GM23338 (cell line): ENCODE data around the gene PRKAR1B. TPM values are rescaled to one million over a fixed set of nuclear protein-coding genes. Genes with fewer than 3 reads are reported as not detected.

Experiments
- ATAC-seq: fragments of 200-7000 bp; cut with Tn5 transposase; 3 replicates; pipeline ENCODE4 v1.9.1; 2020
- DNase-seq: peaks from one replicate; pipeline ENCODE4 v3.0.0-alpha.2; 2015; ENCODE audit warnings: low spot score
- H2AFZ ChIP-seq: fragments of 200-600 bp; sonication (generic); 2 replicates; pipeline ENCODE4 v1.8.0; 2016; ENCODE audit warnings: antibody characterized with exemption, mild to moderate bottlenecking, moderate library complexity
- H3F3A ChIP-seq: fragments of 200-600 bp; sonication (generic); replicated peaks from 2 replicates; pipeline ENCODE4 v1.8.0; 2017; ENCODE audit warnings: antibody characterized with exemption, mixed run types, low read depth
- H3K27ac ChIP-seq: fragments of 200-600 bp; sonication (generic); 2 replicates; pipeline ENCODE4 v1.6.1; 2016; ENCODE audit warnings: low read depth
- H3K27me3 ChIP-seq: fragments of 200-600 bp; sonication (generic); 2 replicates; pipeline ENCODE4 v1.8.0; 2016; ENCODE audit warnings: mild to moderate bottlenecking, mixed run types, moderate library complexity; ENCODE audit not compliant: insufficient read depth
- H3K36me3 ChIP-seq: fragments of 200-600 bp; sonication (generic); 2 replicates; pipeline ENCODE4 v1.8.0; 2016; ENCODE audit warnings: mild to moderate bottlenecking; ENCODE audit not compliant: insufficient read depth
- H3K4me1 ChIP-seq: fragments of 200-600 bp; sonication (generic); 2 replicates; pipeline ENCODE4 v1.8.0; 2016; ENCODE audit warnings: mild to moderate bottlenecking, moderate library complexity; ENCODE audit not compliant: insufficient read depth
- H3K4me2 ChIP-seq: fragments of 200-600 bp; sonication (generic); 2 replicates; pipeline ENCODE4 v1.7.1; 2017; ENCODE audit warnings: mixed run types
- H3K4me3 ChIP-seq: fragments of 200-600 bp; sonication (generic); 2 replicates; pipeline ENCODE4 v1.6.1; 2016; ENCODE audit warnings: mixed run types
- H3K79me2 ChIP-seq: fragments of 200-600 bp; sonication (generic); replicated peaks from 2 replicates; pipeline ENCODE4 v1.8.0; 2017; ENCODE audit warnings: mild to moderate bottlenecking; ENCODE audit not compliant: insufficient read depth
- H3K9me2 ChIP-seq: fragments of 200-600 bp; sonication (generic); 2 replicates; pipeline ENCODE4 v1.8.0; 2017; ENCODE audit not compliant: insufficient read depth
- H4K20me1 ChIP-seq: fragments of 200-600 bp; sonication (generic); replicated peaks from 2 replicates; pipeline ENCODE4 v1.8.0; 2017; ENCODE audit warnings: mild to moderate bottlenecking; ENCODE audit not compliant: insufficient read depth
- H3K27ac Mint-ChIP-seq: 2 replicates; pipeline ENCODE4 v1.8.0; 2020; ENCODE audit warnings: inconsistent platforms, mild to moderate bottlenecking, moderate library complexity, mixed read lengths
- H3K27me3 Mint-ChIP-seq: 3 replicates; pipeline ENCODE4 v1.8.0; 2022; ENCODE audit warnings: low read depth, mild to moderate bottlenecking, moderate library complexity, mixed read lengths, inconsistent platforms; ENCODE audit not compliant: insufficient read depth, poor library complexity
- H3K36me3 Mint-ChIP-seq: 3 replicates; pipeline ENCODE4 v1.8.0; 2021; ENCODE audit warnings: low read depth, mild to moderate bottlenecking, inconsistent platforms, moderate library complexity, mixed read lengths
- H3K4me1 Mint-ChIP-seq: 3 replicates; pipeline ENCODE4 v1.8.0; 2020; ENCODE audit warnings: mild to moderate bottlenecking, inconsistent platforms, mixed read lengths
- H3K4me3 Mint-ChIP-seq: 3 replicates; pipeline ENCODE4 v1.8.0; 2021; ENCODE audit warnings: moderate library complexity, mild to moderate bottlenecking, inconsistent platforms, mixed read lengths
- H3K9me3 Mint-ChIP-seq: 3 replicates; pipeline ENCODE4 v1.8.0; 2020; ENCODE audit warnings: moderate library complexity, mild to moderate bottlenecking, inconsistent platforms, mixed read lengths
- CREB1 ChIP-seq: fragments of 250-450 bp; sonication (Bioruptor Pico); IDR thresholded peaks from 2 replicates; pipeline ENCODE4 v1.5.0; 2020; ENCODE audit warnings: low read depth, mild to moderate bottlenecking, moderate library complexity
- CTCF ChIP-seq, 2 experiments: fragments of 200-600 bp in 1 of 2; sonication (generic) in 1 of 2; conservative IDR thresholded peaks; 2 replicates each; pipeline versions ENCODE4 v1.5.1 to v1.6.1; 2016 to 2017; ENCODE audit warnings: antibody characterized with exemption in 2 of 2, low read depth in 2 of 2, mild to moderate bottlenecking in 2 of 2, moderate library complexity in 1 of 2
- EZH2phosphoT487 ChIP-seq: fragments of 200-600 bp; sonication (generic); IDR thresholded peaks from one replicate; pipeline ENCODE4 v1.8.1; 2018; ENCODE audit warnings: antibody characterized with exemption; ENCODE audit not compliant: unreplicated experiment
- ZNF331 ChIP-seq: fragments of 250-450 bp; sonication (Bioruptor Pico); IDR thresholded peaks from 2 replicates; pipeline ENCODE4 v1.5.0; 2020; ENCODE audit warnings: low read depth, mild to moderate bottlenecking, moderate library complexity
- ZNF462 ChIP-seq: fragments of 250-450 bp; sonication (Bioruptor Pico); IDR thresholded peaks from 2 replicates; pipeline ENCODE4 v1.5.0; 2020; ENCODE audit warnings: mild to moderate bottlenecking, moderate library complexity
- polyA plus RNA-seq: library from polyadenylated mRNA; unstranded; fragments of >200 nt; fragmentation: Nextera tagmentation; extraction: Ambion mirVana; gene quantifications from 2 replicates; pipeline ENCODE4 v1.2.1, GENCODE V29; 2016
- total RNA-seq: library from RNA; depleted of rRNA; stranded (reverse); fragments of >200 nt; shearing (Covaris generic); gene quantifications from 2 replicates; pipeline ENCODE4 v1.2.3, GENCODE V29; 2014
- TF ChIP-seq, protein P1 (sequence below): IDR thresholded peaks from 2 replicates; pipeline ENCODE4 v1.6.1; 2016; ENCODE audit warnings: antibody characterized with exemption

The PRKAR1B gene
- total and polyA plus RNA-seq, 2 experiments from 2014 or later: 35.7 to 36.7 TPM

DNA sequence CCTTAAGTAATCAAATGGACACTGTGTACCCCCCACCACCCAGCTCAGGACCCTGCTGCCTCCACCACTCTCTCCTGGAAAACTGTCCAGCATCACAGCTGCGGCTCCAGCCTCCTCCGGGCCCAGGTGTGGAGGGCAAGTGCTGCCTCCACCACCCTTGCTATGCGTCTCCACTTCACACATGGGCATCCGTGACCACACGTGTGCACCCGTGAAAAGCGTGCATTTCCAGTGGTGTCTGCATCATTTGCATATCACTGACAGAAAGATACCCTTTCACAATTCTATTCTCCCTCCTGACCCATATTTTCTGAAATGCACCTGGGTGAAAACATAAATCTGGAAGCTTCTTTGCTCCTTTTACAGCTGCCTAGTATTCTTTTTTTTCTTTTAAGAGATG, 117.7 kb downstream of the PRKAR1B start:
- H4K20me1 ChIP-seq: peaks cover 9% of the 10 kb centered on the region; the same call in 1 of the 2 replicates
- H3K4me1 Mint-ChIP-seq: peaks cover 10% of the 10 kb centered on the region
- no peak overlapping the region for H3K4me3 Mint-ChIP-seq
- no peak overlapping the region; the same call in 1 of the 2 replicates for H3K27ac Mint-ChIP-seq
- no peaks in the 10 kb centered on the region for H3K27me3 ChIP-seq
- no peak overlapping the region for H2AFZ ChIP-seq
- no peaks in the 10 kb centered on the region for H3K9me3 Mint-ChIP-seq
- ATAC-seq: no peak
- TF ChIP-seq EZH2phosphoT487: no peak
- TF ChIP-seq CREB1: no peak
- no peak for TF ChIP-seq ZNF462
- TF ChIP-seq ZNF331 (CRISPR knock-in tag): no peak
- TF ChIP-seq CTCF (conservative IDR thresholded peaks at IDR 0.05; ENCODE audit: low read depth in 2 of 2): no peak
- TF ChIP-seq, protein P1, sequence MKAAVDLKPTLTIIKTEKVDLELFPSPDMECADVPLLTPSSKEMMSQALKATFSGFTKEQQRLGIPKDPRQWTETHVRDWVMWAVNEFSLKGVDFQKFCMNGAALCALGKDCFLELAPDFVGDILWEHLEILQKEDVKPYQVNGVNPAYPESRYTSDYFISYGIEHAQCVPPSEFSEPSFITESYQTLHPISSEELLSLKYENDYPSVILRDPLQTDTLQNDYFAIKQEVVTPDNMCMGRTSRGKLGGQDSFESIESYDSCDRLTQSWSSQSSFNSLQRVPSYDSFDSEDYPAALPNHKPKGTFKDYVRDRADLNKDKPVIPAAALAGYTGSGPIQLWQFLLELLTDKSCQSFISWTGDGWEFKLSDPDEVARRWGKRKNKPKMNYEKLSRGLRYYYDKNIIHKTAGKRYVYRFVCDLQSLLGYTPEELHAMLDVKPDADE: no peak
- H3K4me3 ChIP-seq: no peak overlapping the region
- H3K36me3 ChIP-seq: no peaks in the 10 kb centered on the region; the same call in 1 of the 2 replicates
- DNase-seq: no peak
- peaks cover 7% of the 10 kb centered on the region for H3K27me3 Mint-ChIP-seq
- peaks cover 10% of the 10 kb centered on the region; the same call in 1 of the 2 replicates for H3K79me2 ChIP-seq
- no peak overlapping the region for H3K4me2 ChIP-seq
- H3F3A ChIP-seq: no peaks in the 10 kb centered on the region
- peaks cover 5% of the 10 kb centered on the region; the same call in 1 of the 3 replicates for H3K36me3 Mint-ChIP-seq
- no peaks in the 10 kb centered on the region for H3K4me1 ChIP-seq
- peaks cover 6% of the 10 kb centered on the region; the same call in 1 of the 2 replicates for H3K9me2 ChIP-seq
- H3K27ac ChIP-seq: no peak overlapping the region
